ENCODE measurements around the gene CASP4.

DNA sequence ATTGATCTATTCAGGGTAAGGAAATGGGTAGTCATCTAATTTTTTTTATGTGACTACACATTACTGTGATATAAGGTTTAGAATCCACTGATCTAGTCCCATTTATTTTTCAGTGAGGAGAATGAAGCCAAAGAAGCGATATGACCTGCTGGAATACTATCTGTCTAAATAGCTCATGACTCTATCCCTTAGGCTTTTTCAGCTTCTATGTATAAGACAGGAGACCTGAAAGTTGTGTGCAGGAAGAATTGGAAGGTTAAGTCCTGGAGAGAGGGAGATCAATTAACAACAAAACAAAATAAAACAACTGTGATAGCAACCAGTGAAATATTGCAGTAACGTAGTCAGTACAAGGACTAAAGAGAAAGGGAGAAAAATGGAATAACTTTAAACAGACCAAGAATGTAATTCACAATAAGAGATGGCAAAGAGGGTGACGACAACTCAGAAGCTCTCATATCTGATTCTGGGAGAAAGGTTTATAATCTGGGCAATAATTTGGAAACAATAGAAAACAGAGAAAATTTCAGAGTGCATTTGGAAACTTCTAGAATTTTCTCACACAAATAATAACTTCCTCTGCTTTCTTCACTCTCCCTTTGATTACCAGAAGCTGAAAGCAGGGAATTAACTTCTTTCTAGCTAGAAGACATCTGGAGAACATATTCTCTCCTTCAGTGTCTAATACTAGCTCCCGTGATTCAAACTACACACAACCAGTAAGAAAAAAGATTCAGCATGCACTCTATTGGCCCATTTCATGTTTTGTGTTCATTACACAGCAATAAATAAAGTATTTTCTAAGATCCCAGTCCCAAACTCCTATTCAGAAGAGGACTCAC is 50.9 kb downstream of the CASP4 start:
- TF ChIP-seq, protein P1, sequence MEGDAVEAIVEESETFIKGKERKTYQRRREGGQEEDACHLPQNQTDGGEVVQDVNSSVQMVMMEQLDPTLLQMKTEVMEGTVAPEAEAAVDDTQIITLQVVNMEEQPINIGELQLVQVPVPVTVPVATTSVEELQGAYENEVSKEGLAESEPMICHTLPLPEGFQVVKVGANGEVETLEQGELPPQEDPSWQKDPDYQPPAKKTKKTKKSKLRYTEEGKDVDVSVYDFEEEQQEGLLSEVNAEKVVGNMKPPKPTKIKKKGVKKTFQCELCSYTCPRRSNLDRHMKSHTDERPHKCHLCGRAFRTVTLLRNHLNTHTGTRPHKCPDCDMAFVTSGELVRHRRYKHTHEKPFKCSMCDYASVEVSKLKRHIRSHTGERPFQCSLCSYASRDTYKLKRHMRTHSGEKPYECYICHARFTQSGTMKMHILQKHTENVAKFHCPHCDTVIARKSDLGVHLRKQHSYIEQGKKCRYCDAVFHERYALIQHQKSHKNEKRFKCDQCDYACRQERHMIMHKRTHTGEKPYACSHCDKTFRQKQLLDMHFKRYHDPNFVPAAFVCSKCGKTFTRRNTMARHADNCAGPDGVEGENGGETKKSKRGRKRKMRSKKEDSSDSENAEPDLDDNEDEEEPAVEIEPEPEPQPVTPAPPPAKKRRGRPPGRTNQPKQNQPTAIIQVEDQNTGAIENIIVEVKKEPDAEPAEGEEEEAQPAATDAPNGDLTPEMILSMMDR (conservative IDR thresholded peaks at IDR 0.05) = no peak
- no peak for TF ChIP-seq ZFX (IDR thresholded peaks at IDR 0.05)

Data from C4-2B (cell line).